GM19452 (cell line): ENCODE results near the gene DMKN.

Experiments used
- ATAC-seq: cut with Tn5 transposase; IDR thresholded peaks from one replicate; pipeline ENCODE4 v1.9.1; 2021; ENCODE audit not compliant: unreplicated experiment

DMKN gene

GRCh38 chr19:35513628-35514281 lies at the start of gene DMKN:
Gene DMKN (minus strand): TSS chr19:35513649. CDS start chr19:35513475, 174 bp downstream.
- no peak for ATAC-seq

GRCh38 chr19:35562776-35563175 lies 49.3 kb upstream of the DMKN start:
- no peak for ATAC-seq

- ATAC-seq = no peak
Measured at GRCh38 chr19:35562336-35562735, 48.9 kb upstream of the DMKN start.

- ATAC-seq = no peak
Measured at GRCh38 chr19:35561436-35561835, 48.0 kb upstream of the DMKN start.

- ATAC-seq = no peak
Measured at GRCh38 chr19:35560677-35561076, 47.2 kb upstream of the DMKN start.

GRCh38 chr19:35560271-35560670 lies 46.8 kb upstream of the DMKN start:
- ATAC-seq = no peak

- no peak for ATAC-seq
Measured at GRCh38 chr19:35559781-35560180, 46.3 kb upstream of the DMKN start.

- peak; percentile 74 for ATAC-seq
Measured at GRCh38 chr19:35559281-35559659, 45.8 kb upstream of the DMKN start.

- ATAC-seq = no peak
Measured at GRCh38 chr19:35558400-35559280, 45.2 kb upstream of the DMKN start.

- ATAC-seq = no peak
Measured at GRCh38 chr19:35557539-35558399, 44.3 kb upstream of the DMKN start.

GRCh38 chr19:35556846-35557538 lies 43.5 kb upstream of the DMKN start:
- ATAC-seq = no peak

- ATAC-seq = no peak
Measured at GRCh38 chr19:35556025-35556590, 42.7 kb upstream of the DMKN start.

GRCh38 chr19:35555301-35556005 lies 42.0 kb upstream of the DMKN start:
- ATAC-seq = no peak

GRCh38 chr19:35554076-35554475 lies 40.6 kb upstream of the DMKN start:
- no peak for ATAC-seq

- ATAC-seq = no peak
Measured at GRCh38 chr19:35553385-35554000, 40.0 kb upstream of the DMKN start.

- no peak for ATAC-seq
Measured at GRCh38 chr19:35552534-35553384, 39.3 kb upstream of the DMKN start.

- ATAC-seq = no peak
Measured at GRCh38 chr19:35551091-35551810, 37.8 kb upstream of the DMKN start.
